Activated naive CD8-positive, alpha-beta T cell (primary cell): ENCODE data around the gene EMID1.
"Not testable (repeated sequence)": the region's sequence is repeated elsewhere in the genome, so short reads cannot be mapped to it uniquely, and the experiment has no call there.

ENCODE experiments used
- H3K27ac Mint-ChIP-seq: one replicate; pipeline ENCODE4 v1.8.0; 2021; ENCODE audit warnings: mixed read lengths
- H3K27me3 Mint-ChIP-seq: one replicate; pipeline ENCODE4 v1.8.0; 2021; ENCODE audit warnings: mixed read lengths
- H3K36me3 Mint-ChIP-seq: one replicate; pipeline ENCODE4 v1.8.0; 2021; ENCODE audit warnings: mixed read lengths
- H3K4me1 Mint-ChIP-seq: one replicate; pipeline ENCODE4 v1.8.0; 2021; ENCODE audit warnings: low read depth, mixed read lengths
- H3K4me3 Mint-ChIP-seq: one replicate; pipeline ENCODE4 v1.8.0; 2021; ENCODE audit warnings: mild to moderate bottlenecking, mixed read lengths
- H3K9me3 Mint-ChIP-seq: one replicate; pipeline ENCODE4 v1.8.0; 2021; ENCODE audit warnings: low read depth, mixed read lengths

The EMID1 gene

GRCh38 chr22:29213493-29213892 is 7.8 kb downstream of the EMID1 start:
- Mint-ChIP-seq H3K36me3 (no peaks in the 10 kb centered on the region), H3K27ac (no peak overlapping the region), H3K27me3 (no peaks in the 10 kb centered on the region), H3K4me1 (no peaks in the 10 kb centered on the region), H3K9me3 (no peaks in the 10 kb centered on the region), H3K4me3 (no peak overlapping the region)

- Mint-ChIP-seq H3K9me3 (no peaks in the 10 kb centered on the region), H3K27ac (no peak overlapping the region), H3K27me3 (no peaks in the 10 kb centered on the region), H3K4me1 (no peaks in the 10 kb centered on the region), H3K36me3 (no peaks in the 10 kb centered on the region), H3K4me3 (no peak overlapping the region)
Observed at GRCh38 chr22:29214232-29214631, 8.5 kb downstream of the EMID1 start.

DNA sequence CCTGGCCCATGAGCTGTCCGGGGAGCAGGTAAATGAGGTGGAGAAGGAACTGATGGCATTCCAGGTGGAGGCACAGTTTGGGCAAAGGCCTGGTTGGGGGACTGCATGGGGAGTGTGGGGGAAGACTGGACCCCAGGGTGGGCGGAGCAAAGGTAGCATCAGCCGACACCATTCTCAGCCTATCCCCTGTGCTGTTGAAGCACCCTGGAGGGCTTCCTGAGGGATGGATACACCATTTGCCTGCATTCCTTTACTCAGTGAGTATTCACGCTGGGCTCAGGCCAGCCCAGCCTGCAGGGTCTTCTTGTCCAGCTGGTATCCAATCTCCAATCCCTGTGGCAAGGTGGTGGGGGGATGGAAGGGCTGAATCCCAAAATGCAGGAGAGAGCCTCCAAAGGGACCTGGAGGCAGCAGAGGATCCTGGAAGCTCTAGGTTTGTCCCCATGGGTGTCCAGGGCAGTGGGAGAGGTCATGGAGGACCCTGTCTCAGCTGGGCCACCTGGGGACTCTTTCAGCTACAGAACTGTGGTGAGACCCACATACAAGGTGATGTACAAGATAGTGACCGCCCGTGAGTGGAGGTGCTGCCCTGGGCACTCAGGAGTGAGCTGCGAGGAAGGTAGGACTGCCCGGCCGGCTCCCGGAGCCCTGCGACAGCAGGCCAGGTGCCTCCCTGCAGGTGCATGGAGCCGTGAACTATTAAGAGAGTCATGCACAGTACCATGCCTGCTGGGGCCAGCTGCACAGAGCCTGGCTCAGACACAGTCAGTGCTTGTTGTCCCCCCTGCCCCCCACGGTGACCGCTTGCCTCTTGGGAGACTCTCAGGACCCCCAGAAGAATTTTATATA is 9.5 kb downstream of the EMID1 start:
- Mint-ChIP-seq H3K27ac (no peak overlapping the region), H3K27me3 (no peaks in the 10 kb centered on the region), H3K9me3 (no peaks in the 10 kb centered on the region), H3K4me1 (no peaks in the 10 kb centered on the region), H3K4me3 (no peak overlapping the region), H3K36me3 (no peaks in the 10 kb centered on the region)

DNA sequence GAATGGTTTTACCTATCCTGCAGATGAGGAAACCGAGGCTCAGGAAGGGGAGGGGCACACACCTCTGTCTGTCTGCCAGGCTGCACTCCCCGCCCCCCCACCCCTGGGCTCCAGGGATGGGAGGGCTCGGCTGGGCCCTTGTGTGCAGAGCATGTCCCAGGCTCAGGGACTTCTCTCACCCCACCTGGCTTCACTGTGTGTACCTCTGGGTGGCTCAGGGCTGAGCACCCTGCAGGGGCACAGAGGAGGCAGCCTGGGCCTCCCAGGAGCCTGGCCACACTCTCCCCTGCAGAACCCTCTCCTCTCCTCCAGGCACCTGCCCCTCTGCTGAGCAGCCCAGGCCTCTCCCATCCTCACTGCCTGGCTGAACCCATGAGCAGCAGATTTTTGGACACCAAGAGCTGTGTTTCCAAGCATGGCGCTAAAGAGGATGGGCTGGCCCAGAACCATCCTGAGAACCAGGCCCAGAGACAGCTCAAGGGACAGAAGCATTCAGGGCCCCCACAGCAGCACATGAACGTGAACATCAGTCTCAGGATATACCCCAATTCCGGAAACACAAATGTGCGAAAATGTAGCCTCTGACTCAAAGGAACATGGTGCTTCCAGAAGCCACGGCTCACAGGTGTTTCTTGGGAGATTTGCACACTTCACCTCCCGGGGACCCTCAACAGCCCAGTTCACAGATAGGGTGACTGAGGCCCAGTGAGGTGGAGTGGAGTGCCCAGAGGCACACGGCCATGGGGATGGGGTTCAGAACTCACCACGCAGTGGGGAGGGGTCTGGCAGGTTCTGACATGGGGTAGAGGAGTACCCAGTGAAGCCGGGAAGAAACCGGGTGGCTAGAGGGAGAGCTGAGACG is 10.5 kb downstream of the EMID1 start:
- no peak overlapping the region for H3K4me3 Mint-ChIP-seq
- H3K4me1 Mint-ChIP-seq, result no peaks in the 10 kb centered on the region
- H3K36me3 Mint-ChIP-seq, result no peaks in the 10 kb centered on the region
- H3K27me3 Mint-ChIP-seq, result no peaks in the 10 kb centered on the region
- H3K9me3 Mint-ChIP-seq, result no peaks in the 10 kb centered on the region
- H3K27ac Mint-ChIP-seq, result no peak overlapping the region

- Mint-ChIP-seq H3K27ac (no peak overlapping the region), H3K4me3 (no peak overlapping the region), H3K27me3 (no peaks in the 10 kb centered on the region), H3K4me1 (no peaks in the 10 kb centered on the region), H3K36me3 (no peaks in the 10 kb centered on the region), H3K9me3 (no peaks in the 10 kb centered on the region)
Observed at GRCh38 chr22:29216873-29217666, 11.4 kb downstream of the EMID1 start.

GRCh38 chr22:29217827-29218757 is 12.4 kb downstream of the EMID1 start:
- no peaks in the 10 kb centered on the region for H3K36me3 Mint-ChIP-seq
- no peaks in the 10 kb centered on the region for H3K4me1 Mint-ChIP-seq
- no peak overlapping the region for H3K27ac Mint-ChIP-seq
- H3K9me3 Mint-ChIP-seq, result no peaks in the 10 kb centered on the region
- H3K4me3 Mint-ChIP-seq, result no peak overlapping the region
- H3K27me3 Mint-ChIP-seq, result no peaks in the 10 kb centered on the region

- H3K4me1 Mint-ChIP-seq, result no peaks in the 10 kb centered on the region
- no peak overlapping the region for H3K27ac Mint-ChIP-seq
- no peak overlapping the region for H3K4me3 Mint-ChIP-seq
- no peaks in the 10 kb centered on the region for H3K27me3 Mint-ChIP-seq
- H3K36me3 Mint-ChIP-seq, result no peaks in the 10 kb centered on the region
- H3K9me3 Mint-ChIP-seq, result no peaks in the 10 kb centered on the region
Observed at GRCh38 chr22:29218758-29219408, 13.2 kb downstream of the EMID1 start.

DNA sequence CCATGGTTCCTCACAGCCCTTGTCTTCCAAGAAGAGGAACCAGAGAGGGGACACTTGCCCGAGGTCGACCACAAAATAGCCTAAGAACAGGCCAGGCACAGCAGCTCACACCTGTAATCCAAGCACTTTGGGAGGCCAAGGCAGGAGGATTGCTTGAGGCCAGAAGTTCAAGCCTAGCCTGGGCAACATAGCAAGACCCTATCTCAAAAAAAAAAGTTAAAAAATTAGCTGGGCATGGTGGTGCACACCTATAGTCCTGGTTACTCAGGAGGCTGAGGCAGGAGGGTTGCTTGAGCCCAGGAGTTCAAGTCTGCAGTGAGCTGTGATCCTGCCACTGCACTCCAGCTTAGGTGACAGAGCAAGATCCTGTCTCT is 13.7 kb downstream of the EMID1 start:
- H3K27me3 Mint-ChIP-seq, H3K9me3 Mint-ChIP-seq, H3K4me1 Mint-ChIP-seq, H3K4me3 Mint-ChIP-seq, H3K27ac Mint-ChIP-seq, H3K36me3 Mint-ChIP-seq: not testable (repeated sequence)

GRCh38 chr22:29219881-29220670 is 14.4 kb downstream of the EMID1 start:
- Mint-ChIP-seq H3K4me3 (no peak overlapping the region), H3K4me1 (no peaks in the 10 kb centered on the region), H3K9me3 (no peaks in the 10 kb centered on the region), H3K27ac (no peak overlapping the region), H3K27me3 (no peaks in the 10 kb centered on the region), H3K36me3 (no peaks in the 10 kb centered on the region)

DNA sequence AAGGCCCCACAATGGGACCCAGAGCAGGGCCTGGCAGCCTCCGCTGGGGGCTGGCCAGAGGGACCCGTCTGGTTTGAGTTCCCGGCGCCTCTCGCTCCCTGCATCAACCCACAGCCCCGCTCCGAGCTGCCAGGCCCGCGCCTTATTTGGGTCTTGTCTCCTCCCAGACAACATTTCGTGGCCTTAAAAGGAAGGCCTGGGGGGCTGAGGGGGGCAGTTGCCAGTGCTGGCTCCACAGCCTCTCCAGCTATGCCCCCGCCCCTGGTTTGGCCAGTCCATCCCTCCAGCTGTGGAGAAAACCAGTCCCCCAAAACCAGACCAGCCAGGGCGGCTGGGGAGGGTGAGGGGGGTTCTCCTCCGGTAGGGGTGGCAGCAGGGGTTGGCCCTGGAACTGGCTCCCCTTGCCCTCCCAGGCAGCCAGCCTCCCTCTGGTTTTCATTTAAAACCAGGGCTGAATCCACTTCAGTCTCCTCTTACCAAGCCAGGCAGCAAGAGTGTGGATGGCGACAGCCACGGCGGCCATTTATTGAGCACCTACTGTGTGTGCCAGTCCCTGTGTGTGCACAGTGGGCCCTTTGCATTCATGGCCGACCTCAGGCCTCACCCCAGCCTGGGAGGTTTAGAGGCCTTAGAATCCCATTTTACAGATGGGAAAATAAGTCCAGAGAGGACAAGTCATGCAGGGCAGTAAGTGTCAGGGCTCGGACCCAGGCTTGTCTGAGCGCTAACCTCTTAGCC is 18.6 kb downstream of the EMID1 start:
- Mint-ChIP-seq H3K4me3 (no peak overlapping the region), H3K36me3 (no peaks in the 10 kb centered on the region), H3K27ac (no peak overlapping the region), H3K27me3 (no peaks in the 10 kb centered on the region), H3K4me1 (no peaks in the 10 kb centered on the region), H3K9me3 (no peaks in the 10 kb centered on the region)

GRCh38 chr22:29224859-29225410 is 19.2 kb downstream of the EMID1 start:
- Mint-ChIP-seq H3K36me3 (no peaks in the 10 kb centered on the region), H3K27ac (no peak overlapping the region), H3K9me3 (no peaks in the 10 kb centered on the region), H3K4me3 (no peak overlapping the region), H3K27me3 (no peaks in the 10 kb centered on the region), H3K4me1 (no peaks in the 10 kb centered on the region)

DNA sequence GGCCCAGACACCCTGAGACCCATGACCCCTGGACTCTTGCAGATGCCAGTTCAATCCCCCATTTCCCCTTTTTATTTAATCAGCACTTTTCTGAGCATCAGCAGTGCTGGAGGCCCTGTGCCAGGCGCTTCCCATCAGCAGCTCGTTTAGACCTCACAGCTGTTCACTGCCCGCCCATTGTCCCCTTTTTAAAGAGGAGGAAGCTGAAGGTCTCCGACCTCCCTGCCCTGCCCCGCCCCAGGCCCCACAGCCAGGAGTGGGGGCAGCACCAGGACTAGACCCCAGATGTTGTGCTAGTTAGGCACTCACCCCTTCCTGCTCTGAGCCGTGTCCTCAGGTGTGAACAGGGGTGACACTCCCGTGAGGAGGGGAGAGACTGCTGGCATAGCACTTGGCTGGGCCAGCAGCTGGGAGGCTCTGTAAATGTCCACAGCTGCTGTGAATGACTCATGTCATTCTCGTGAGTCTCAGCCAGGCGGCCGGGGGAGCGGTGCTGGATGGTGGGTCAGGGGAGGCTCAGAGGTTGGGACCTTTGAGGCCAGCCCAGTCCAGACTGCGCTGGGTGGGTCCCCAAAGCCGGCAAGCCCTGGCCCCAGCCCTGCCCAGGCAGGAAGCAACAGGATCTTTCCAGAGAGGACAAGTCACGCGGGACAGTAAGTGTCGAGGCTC is 19.9 kb downstream of the EMID1 start:
- H3K4me1 Mint-ChIP-seq, result no peaks in the 10 kb centered on the region
- H3K4me3 Mint-ChIP-seq, result no peak overlapping the region
- no peaks in the 10 kb centered on the region for H3K36me3 Mint-ChIP-seq
- no peaks in the 10 kb centered on the region for H3K9me3 Mint-ChIP-seq
- H3K27ac Mint-ChIP-seq, result no peak overlapping the region
- no peaks in the 10 kb centered on the region for H3K27me3 Mint-ChIP-seq
